HepG2 (cell line): ENCODE measurements around the gene FANCG. TPM values are rescaled to one million over a fixed set of nuclear protein-coding genes. Genes with fewer than 3 reads are reported as not detected.

Experiments
- ARNT2 ChIP-seq: sonication (generic); formaldehyde crosslinking; IDR thresholded peaks from 2 replicates; pipeline ENCODE4 v1.8.0; 2022; ENCODE audit warnings: mild to moderate bottlenecking, low read depth, missing genetic modification reagents, moderate library complexity
- CHCHD3 ChIP-seq: sonication (generic); formaldehyde crosslinking; IDR thresholded peaks from 2 replicates; pipeline ENCODE4 v1.8.0; 2022; ENCODE audit warnings: mild to moderate bottlenecking, missing genetic modification reagents, moderate library complexity
- CSRNP1 ChIP-seq: sonication (generic); formaldehyde crosslinking; IDR thresholded peaks from 2 replicates; pipeline ENCODE4 v1.8.1; 2023; ENCODE audit warnings: mild to moderate bottlenecking, missing genetic modification reagents
- E2F5 ChIP-seq: sonication (generic); formaldehyde crosslinking; conservative IDR thresholded peaks from 2 replicates; pipeline ENCODE4 v1.4.0; 2020; ENCODE audit warnings: missing genetic modification reagents
- ELF3 ChIP-seq: IDR thresholded peaks from 2 replicates; pipeline ENCODE4 v1.6.1; 2016; ENCODE audit warnings: missing genetic modification reagents, missing compliant biosample characterization
- FOXA3 ChIP-seq: IDR thresholded peaks from 2 replicates; pipeline ENCODE4 v1.6.1; 2016; ENCODE audit warnings: missing genetic modification reagents, missing compliant biosample characterization
- FOXK2 ChIP-seq: fragments of 450-650 bp; IDR thresholded peaks from 2 replicates; pipeline ENCODE4 v1.6.1; 2016
- HNF1B ChIP-seq: sonication (generic); formaldehyde crosslinking; IDR thresholded peaks from 2 replicates; pipeline ENCODE4 v1.5.1; 2020; ENCODE audit warnings: mild to moderate bottlenecking, moderate library complexity, missing genetic modification reagents
- HNRNPL ChIP-seq: fragments of 200-400 bp; formaldehyde crosslinking; IDR thresholded peaks from 2 replicates; pipeline ENCODE4 v1.6.1; 2017; ENCODE audit warnings: mild to moderate bottlenecking, low read depth, low read length
- SMARCE1 ChIP-seq: fragments of 450-650 bp; IDR thresholded peaks from 2 replicates; pipeline ENCODE4 v1.6.1; 2017; ENCODE audit warnings: borderline replicate concordance
- TFDP1 ChIP-seq: IDR thresholded peaks from 2 replicates; pipeline ENCODE4 v1.6.1; 2016; ENCODE audit warnings: missing compliant biosample characterization, missing genetic modification reagents, borderline replicate concordance
- THAP11 ChIP-seq: IDR thresholded peaks from 2 replicates; pipeline ENCODE4 v1.6.1; 2016; ENCODE audit warnings: missing biosample characterization, missing genetic modification reagents
- ZFP37 ChIP-seq: sonication (generic); formaldehyde crosslinking; IDR thresholded peaks from 2 replicates; pipeline ENCODE4 v1.4.0; 2020; ENCODE audit warnings: missing genetic modification reagents, borderline replicate concordance
- ZFP91 ChIP-seq: sonication (generic); formaldehyde crosslinking; IDR thresholded peaks from 2 replicates; pipeline ENCODE4 v1.9.0; 2022; ENCODE audit warnings: missing genetic modification reagents, mild to moderate bottlenecking, borderline replicate concordance
- ZNF160 ChIP-seq: sonication (generic); formaldehyde crosslinking; IDR thresholded peaks from 2 replicates; pipeline ENCODE4 v1.8.0; 2022; ENCODE audit warnings: mild to moderate bottlenecking, inconsistent platforms, missing genetic modification reagents
- ZNF33A ChIP-seq: sonication (generic); formaldehyde crosslinking; IDR thresholded peaks from 2 replicates; pipeline ENCODE4 v1.5.1; 2020; ENCODE audit warnings: missing genetic modification reagents, mild to moderate bottlenecking, moderate library complexity, borderline replicate concordance
- ZNF441 ChIP-seq: sonication (generic); formaldehyde crosslinking; IDR thresholded peaks from 2 replicates; pipeline ENCODE4 v1.7.0; 2021; ENCODE audit warnings: missing genetic modification reagents, borderline replicate concordance
- ZNF550 ChIP-seq: sonication (generic); formaldehyde crosslinking; IDR thresholded peaks from 2 replicates; pipeline ENCODE4 v1.4.0; 2020; ENCODE audit warnings: mild to moderate bottlenecking, missing genetic modification reagents, borderline replicate concordance
- ZNF580 ChIP-seq: IDR thresholded peaks from 2 replicates; pipeline ENCODE4 v1.6.1; 2016; ENCODE audit warnings: low read depth, borderline replicate concordance
- ZNF740 ChIP-seq: sonication (generic); formaldehyde crosslinking; IDR thresholded peaks from 2 replicates; pipeline ENCODE4 v1.4.0; 2020; ENCODE audit warnings: missing genetic modification reagents
- ZNF878 ChIP-seq: sonication (generic); formaldehyde crosslinking; IDR thresholded peaks from 2 replicates; pipeline ENCODE4 v1.8.1; 2023; ENCODE audit warnings: mild to moderate bottlenecking, missing genetic modification reagents, moderate library complexity
- ZSCAN29 ChIP-seq: sonication (generic); formaldehyde crosslinking; conservative IDR thresholded peaks from 2 replicates; pipeline ENCODE4 v1.4.0; 2020; ENCODE audit warnings: mild to moderate bottlenecking, missing genetic modification reagents
- polyA plus RNA-seq, 8 experiments: library from polyadenylated mRNA; depleted of rRNA in 3 of 8; stranded (reverse) in 7 of 8; unstranded in 1 of 8; fragments of >200 nt; fragmentation: Illumina TruSeq in 4 of 8; extraction: Trizol in 4 of 8; gene quantifications; 2 replicates each; pipeline versions ENCODE4 v1.2.1 to v1.2.3, GENCODE V29; 2011 to 2016; ENCODE audit warnings: low read depth in 4 of 8, missing spikeins in 1 of 8, mixed read lengths in 1 of 8; ENCODE audit not compliant: insufficient read depth in 1 of 8
- total RNA-seq, 5 experiments: library from RNA; depleted of rRNA; stranded (reverse); fragments of >200 nt; fragmentation: Illumina TruSeq; extraction: Trizol; gene quantifications; 2 replicates each; pipeline ENCODE4 v1.2.3, GENCODE V29; 2016; ENCODE audit warnings: low read depth in 1 of 5

FANCG gene
- total and polyA plus RNA-seq, 2 of the 13 experiments (the other 11 are each of a cell fraction or from before 2014, with no cell fraction given) = 14.4 to 45.1 TPM

GRCh38 chr9:35071814-35072460 is 7.8 kb downstream of the FANCG start (continued):
- TF ChIP-seq CSRNP1 (CRISPR knock-in tag) (peak; percentile 79; the same call in 1 of the 2 replicates), ZFP37 (CRISPR knock-in tag) (no peak), ZNF740 (CRISPR knock-in tag) (no peak), CHCHD3 (no peak), SMARCE1 (no peak), ZNF550 (CRISPR knock-in tag) (no peak), ARNT2 (CRISPR knock-in tag) (peak; percentile 70), ZNF580 (CRISPR knock-in tag) (peak; percentile 50; the same call in 1 of the 2 replicates), ZFP91 (peak; percentile 77), ELF3 (CRISPR knock-in tag) (no peak; the same call in 1 of the 2 replicates), HNRNPL (0 out of 2 replicates have a peak, but pooled peaks have one; percentile 16), ZNF160 (CRISPR knock-in tag) (peak; percentile 29; the same call in 1 of the 2 replicates), ZSCAN29 (CRISPR knock-in tag) (peak; percentile 68; the same call in 1 of the 2 replicates), ZNF441 (CRISPR knock-in tag) (peak; percentile 50), FOXA3 (CRISPR knock-in tag) (no peak), TFDP1 (peak; percentile 21; the same call in 1 of the 2 replicates), THAP11 (CRISPR knock-in tag) (peak; percentile 73), ZNF33A (CRISPR knock-in tag) (peak; percentile 93; the same call in 1 of the 2 replicates), ZNF878 (no peak), FOXK2 (no peak), E2F5 (no peak; the same call in 1 of the 2 replicates), HNF1B (0 out of 2 replicates have a peak, but pooled peaks have one; percentile 48)
